ENCODE measurements around the gene PRR3.

- TF ChIP-seq CTCF (IDR thresholded peaks at IDR 0.05): peak in 1 of 12 donors; percentile 11
- TF ChIP-seq POLR2A (IDR thresholded peaks at IDR 0.05): peak in 1 of 2 donors; percentile 27
These were observed at the start of gene PRR3 for GRCh38 chr6:30556906-30557682.

All from heart left ventricle (tissue), 13 donors.